ENCODE results near the gene CCL27. TPM values are rescaled to one million over a fixed set of nuclear protein-coding genes. Genes with fewer than 3 reads are reported as not detected.

Gene CCL27
- total RNA-seq, 1 donor from 2014 or later = 0.52 TPM

DNA sequence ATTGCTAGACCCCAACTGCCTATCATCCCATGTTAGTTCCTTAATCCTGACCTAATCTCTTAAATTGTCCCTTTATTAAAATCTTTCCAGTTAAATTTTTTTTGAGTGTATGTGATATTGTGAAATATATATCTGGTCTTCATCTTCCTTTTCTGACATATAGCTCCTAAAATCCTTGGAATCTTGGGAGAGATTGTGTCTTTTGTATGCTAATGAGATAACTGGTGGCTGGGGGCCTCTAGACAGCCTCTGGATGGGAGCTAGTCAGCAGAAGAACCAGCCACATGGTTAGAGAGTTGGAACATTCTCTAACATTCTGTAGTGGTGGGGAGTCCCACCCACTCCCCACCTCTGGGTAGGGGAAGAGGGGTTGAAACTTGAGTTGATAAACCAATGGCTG is 32.4 kb upstream of the CCL27 start:
- no peaks in the 10 kb centered on the region for H3K36me3 ChIP-seq (ENCODE audit: insufficient read depth, low read length)
- H3K27me3 ChIP-seq (ENCODE audit: insufficient read depth, low read length) = peaks cover 15% of the 10 kb centered on the region
- no peak overlapping the region for H3K9ac ChIP-seq (ENCODE audit: low read length)
- no peak overlapping the region for H3K4me3 ChIP-seq (ENCODE audit: insufficient read depth, low read depth, low read length)
- no peaks in the 10 kb centered on the region for H3K4me1 ChIP-seq (ENCODE audit: insufficient read depth, low read length)
- H3K4me1 Mint-ChIP-seq (ENCODE audit: low read depth, unreplicated experiment) = no peaks in the 10 kb centered on the region
- peaks cover 4% of the 10 kb centered on the region for H3K36me3 Mint-ChIP-seq (ENCODE audit: low read depth, unreplicated experiment)
- DNase-seq (ENCODE audit: low read depth) (no peak), FAIRE-seq (no peak)
- no peaks in the 10 kb centered on the region for H3K9me3 Mint-ChIP-seq (ENCODE audit: unreplicated experiment)
- no peak for TF ChIP-seq EZH2 (IDR thresholded peaks at IDR 0.05; ENCODE audit: insufficient read depth, low read length)
- TF ChIP-seq, protein P1, sequence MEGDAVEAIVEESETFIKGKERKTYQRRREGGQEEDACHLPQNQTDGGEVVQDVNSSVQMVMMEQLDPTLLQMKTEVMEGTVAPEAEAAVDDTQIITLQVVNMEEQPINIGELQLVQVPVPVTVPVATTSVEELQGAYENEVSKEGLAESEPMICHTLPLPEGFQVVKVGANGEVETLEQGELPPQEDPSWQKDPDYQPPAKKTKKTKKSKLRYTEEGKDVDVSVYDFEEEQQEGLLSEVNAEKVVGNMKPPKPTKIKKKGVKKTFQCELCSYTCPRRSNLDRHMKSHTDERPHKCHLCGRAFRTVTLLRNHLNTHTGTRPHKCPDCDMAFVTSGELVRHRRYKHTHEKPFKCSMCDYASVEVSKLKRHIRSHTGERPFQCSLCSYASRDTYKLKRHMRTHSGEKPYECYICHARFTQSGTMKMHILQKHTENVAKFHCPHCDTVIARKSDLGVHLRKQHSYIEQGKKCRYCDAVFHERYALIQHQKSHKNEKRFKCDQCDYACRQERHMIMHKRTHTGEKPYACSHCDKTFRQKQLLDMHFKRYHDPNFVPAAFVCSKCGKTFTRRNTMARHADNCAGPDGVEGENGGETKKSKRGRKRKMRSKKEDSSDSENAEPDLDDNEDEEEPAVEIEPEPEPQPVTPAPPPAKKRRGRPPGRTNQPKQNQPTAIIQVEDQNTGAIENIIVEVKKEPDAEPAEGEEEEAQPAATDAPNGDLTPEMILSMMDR (IDR thresholded peaks at IDR 0.05; ENCODE audit: insufficient read depth, low read depth, low read length) = no peak
- H3K4me2 ChIP-seq (ENCODE audit: low read length) = no peak overlapping the region
- H3K27me3 Mint-ChIP-seq (ENCODE audit: low read depth, unreplicated experiment) = peaks cover 44% of the 10 kb centered on the region
- no peak overlapping the region for H3K27ac Mint-ChIP-seq (ENCODE audit: unreplicated experiment)
- no peaks in the 10 kb centered on the region for H3K9me3 ChIP-seq (ENCODE audit: insufficient read depth, low read depth, low read length)
- no peaks in the 10 kb centered on the region for H3K79me2 ChIP-seq (ENCODE audit: insufficient read depth, low read length)
- H2AFZ ChIP-seq (ENCODE audit: low read depth, low read length) = no peak overlapping the region
- H3K27ac ChIP-seq (ENCODE audit: low read depth, low read length) = no peak overlapping the region
- no peak overlapping the region for H3K4me3 Mint-ChIP-seq (ENCODE audit: unreplicated experiment)
- H4K20me1 ChIP-seq (ENCODE audit: insufficient read depth, low read length) = no peaks in the 10 kb centered on the region

DNA sequence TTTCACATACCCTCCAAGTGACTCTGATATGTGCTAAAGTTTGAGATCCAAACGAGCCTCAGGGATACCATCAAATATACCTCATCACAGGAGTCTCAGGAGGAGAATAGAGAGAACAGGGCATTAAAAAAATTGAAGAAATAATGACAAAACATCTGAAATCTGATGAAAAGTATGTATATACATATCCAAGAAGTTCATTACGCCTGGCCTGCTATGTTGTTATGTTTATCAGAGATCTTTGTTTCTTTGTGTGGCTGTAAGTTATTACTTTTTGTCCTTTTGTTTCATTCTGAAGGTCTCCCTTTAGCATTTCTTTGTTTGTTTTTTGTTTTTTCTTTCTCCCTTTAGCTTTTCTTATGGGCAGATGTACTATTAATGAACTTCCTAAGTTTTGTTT is 31.1 kb upstream of the CCL27 start:
- no peak overlapping the region for H3K4me3 Mint-ChIP-seq (ENCODE audit: unreplicated experiment)
- peaks cover 6% of the 10 kb centered on the region for H3K36me3 Mint-ChIP-seq (ENCODE audit: low read depth, unreplicated experiment)
- H3K9me3 Mint-ChIP-seq (ENCODE audit: unreplicated experiment) = no peaks in the 10 kb centered on the region
- TF ChIP-seq, protein P1 (IDR thresholded peaks at IDR 0.05; ENCODE audit: insufficient read depth, low read depth, low read length) = no peak
- TF ChIP-seq EZH2 (IDR thresholded peaks at IDR 0.05; ENCODE audit: insufficient read depth, low read length) = no peak
- Histone ChIP-seq H3K9ac (ENCODE audit: low read length) (no peak overlapping the region), H3K9me3 (ENCODE audit: insufficient read depth, low read depth, low read length) (no peaks in the 10 kb centered on the region), H3K27ac (ENCODE audit: low read depth, low read length) (no peak overlapping the region), H3K27me3 (ENCODE audit: insufficient read depth, low read length) (peaks cover 6% of the 10 kb centered on the region), H3K4me3 (ENCODE audit: insufficient read depth, low read depth, low read length) (no peak overlapping the region), H3K4me1 (ENCODE audit: insufficient read depth, low read length) (no peaks in the 10 kb centered on the region), H3K4me2 (ENCODE audit: low read length) (no peak overlapping the region), H4K20me1 (ENCODE audit: insufficient read depth, low read length) (no peaks in the 10 kb centered on the region), H3K36me3 (ENCODE audit: insufficient read depth, low read length) (no peaks in the 10 kb centered on the region), H3K79me2 (ENCODE audit: insufficient read depth, low read length) (no peaks in the 10 kb centered on the region), H2AFZ (ENCODE audit: low read depth, low read length) (no peak overlapping the region)
- DNase-seq (ENCODE audit: low read depth) = no peak
- H3K4me1 Mint-ChIP-seq (ENCODE audit: low read depth, unreplicated experiment) = no peaks in the 10 kb centered on the region
- no peak overlapping the region for H3K27ac Mint-ChIP-seq (ENCODE audit: unreplicated experiment)
- peaks cover 40% of the 10 kb centered on the region for H3K27me3 Mint-ChIP-seq (ENCODE audit: low read depth, unreplicated experiment)
- no peak for FAIRE-seq

DNA sequence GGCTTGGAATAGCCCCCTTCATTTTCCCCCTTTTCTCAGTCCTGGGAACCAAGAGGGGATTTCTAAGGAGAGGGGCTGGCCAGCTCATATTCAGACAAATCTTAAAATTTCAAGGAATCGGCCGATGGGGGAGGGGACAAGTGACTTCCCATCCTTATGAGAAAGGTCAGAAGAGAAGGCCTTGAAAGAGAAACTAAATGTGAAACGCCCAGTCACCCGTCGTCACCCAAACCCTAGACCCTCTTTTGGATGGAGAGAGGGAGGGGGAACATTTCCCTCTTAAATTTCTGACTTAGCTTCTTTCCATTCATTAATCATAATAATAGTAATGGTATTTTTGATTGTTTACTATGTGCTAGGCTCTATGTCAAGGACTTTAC is 29.5 kb upstream of the CCL27 start:
- H3K4me2 ChIP-seq (ENCODE audit: low read length) = no peak overlapping the region
- no peak overlapping the region for H3K27ac ChIP-seq (ENCODE audit: low read depth, low read length)
- H3K9ac ChIP-seq (ENCODE audit: low read length) = no peak overlapping the region
- FAIRE-seq (no peak), DNase-seq (ENCODE audit: low read depth) (no peak)
- no peak overlapping the region for H3K4me3 Mint-ChIP-seq (ENCODE audit: unreplicated experiment)
- H3K27me3 Mint-ChIP-seq (ENCODE audit: low read depth, unreplicated experiment) = peaks cover 31% of the 10 kb centered on the region
- no peaks in the 10 kb centered on the region for H3K4me1 Mint-ChIP-seq (ENCODE audit: low read depth, unreplicated experiment)
- H3K4me1 ChIP-seq (ENCODE audit: insufficient read depth, low read length) = no peaks in the 10 kb centered on the region
- H3K9me3 ChIP-seq (ENCODE audit: insufficient read depth, low read depth, low read length) = no peaks in the 10 kb centered on the region
- H3K36me3 Mint-ChIP-seq (ENCODE audit: low read depth, unreplicated experiment) = peaks cover 9% of the 10 kb centered on the region
- peaks cover 2% of the 10 kb centered on the region for H3K27me3 ChIP-seq (ENCODE audit: insufficient read depth, low read length)
- H3K9me3 Mint-ChIP-seq (ENCODE audit: unreplicated experiment) = no peaks in the 10 kb centered on the region
- no peak overlapping the region for H3K4me3 ChIP-seq (ENCODE audit: insufficient read depth, low read depth, low read length)
- H3K27ac Mint-ChIP-seq (ENCODE audit: unreplicated experiment) = no peak overlapping the region
- TF ChIP-seq, protein P1 (IDR thresholded peaks at IDR 0.05; ENCODE audit: insufficient read depth, low read depth, low read length) = no peak
- no peak for TF ChIP-seq EZH2 (IDR thresholded peaks at IDR 0.05; ENCODE audit: insufficient read depth, low read length)
- H3K79me2 ChIP-seq (ENCODE audit: insufficient read depth, low read length) = no peaks in the 10 kb centered on the region
- no peak overlapping the region for H2AFZ ChIP-seq (ENCODE audit: low read depth, low read length)
- no peaks in the 10 kb centered on the region for H4K20me1 ChIP-seq (ENCODE audit: insufficient read depth, low read length)
- H3K36me3 ChIP-seq (ENCODE audit: insufficient read depth, low read length) = no peaks in the 10 kb centered on the region

Measured in astrocyte (in vitro differentiated cells and primary cell).